ENCODE results near the gene EIF4G3.

GRCh38 chr1:21022279-21023040 is 154.2 kb downstream of the EIF4G3 start:
- TF ChIP-seq PATZ1 (CRISPR knock-in tag; IDR thresholded peaks at IDR 0.05; ENCODE audit: borderline replicate concordance) (no peak), OSR1 (CRISPR knock-in tag; IDR thresholded peaks at IDR 0.05) (no peak), ZFP30 (CRISPR knock-in tag; IDR thresholded peaks at IDR 0.05) (no peak), CSRNP3 (CRISPR knock-in tag; IDR thresholded peaks at IDR 0.05) (no peak), ZNF565 (CRISPR knock-in tag; conservative IDR thresholded peaks at IDR 0.05; ENCODE audit: low read depth) (no peak)
